ENCODE data around the gene SRGAP1. TPM values are rescaled to one million over a fixed set of nuclear protein-coding genes. Genes with fewer than 3 reads are reported as not detected.

Gene SRGAP1
- polyA plus RNA-seq, 1 donor (not counting 4 experiments of a cell fraction or from before 2014, with no cell fraction given): 4.5 TPM

DNA sequence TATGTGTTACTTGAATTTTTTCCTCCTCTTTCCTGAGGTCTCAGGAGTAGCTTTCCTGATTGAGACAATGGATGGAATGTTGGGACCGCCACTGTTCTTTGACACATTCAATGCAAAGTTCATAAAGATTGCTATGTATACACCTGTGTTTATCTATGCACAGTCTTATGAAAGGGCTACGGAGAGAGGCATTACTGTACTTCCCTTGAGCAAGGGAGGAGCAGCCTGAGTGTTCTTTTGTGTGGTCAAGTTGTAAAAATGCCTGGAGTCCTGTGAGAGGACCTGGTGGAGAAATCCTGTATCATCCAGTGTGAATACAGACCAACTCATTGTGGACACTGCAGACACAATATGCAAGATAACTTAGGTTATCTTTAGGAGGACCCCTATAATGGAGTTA lies 1.2 kb downstream of the SRGAP1 start:
- no peak for DNase-seq (ENCODE audit: low read depth, low spot score)

DNA sequence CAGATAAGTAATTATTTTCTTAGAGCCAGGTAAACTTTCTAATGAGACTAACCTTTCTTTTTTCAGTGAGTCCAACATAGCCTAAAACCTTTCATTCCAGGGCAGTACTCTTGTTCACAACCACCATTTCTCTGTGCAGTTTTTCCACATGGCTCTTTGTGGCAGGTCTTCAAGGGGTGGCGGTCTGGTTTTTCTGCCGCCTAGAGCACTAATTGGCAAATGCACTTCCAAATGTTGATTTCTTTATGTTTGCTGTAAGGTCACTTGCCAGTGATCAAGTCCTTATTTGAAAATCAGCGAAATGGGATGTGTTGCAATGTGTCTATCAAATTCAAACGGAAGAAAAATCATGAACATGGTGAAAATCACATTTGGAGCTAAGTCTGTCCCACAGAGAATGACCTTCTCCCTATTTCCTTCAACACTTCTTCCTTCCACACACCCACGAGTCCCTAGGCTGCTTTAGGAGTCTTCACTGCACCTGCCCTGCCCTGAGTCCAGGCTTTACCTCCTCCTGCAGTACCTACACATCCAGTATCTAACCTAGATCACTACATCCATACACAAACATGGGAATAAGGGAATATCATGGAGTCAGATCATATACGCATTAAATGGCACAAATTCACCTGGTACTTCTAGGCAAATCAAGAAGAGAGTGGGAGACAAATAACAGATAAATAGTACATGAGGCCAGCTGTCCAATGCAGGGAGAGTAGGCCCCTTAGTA lies 1.9 kb downstream of the SRGAP1 start:
- peaks cover 3% of the 10 kb centered on the region for H4K20me1 ChIP-seq (ENCODE audit: control insufficient read depth, extremely low read depth, insufficient read depth, low read length)
- peaks cover 4% of the 10 kb centered on the region for H3K9me1 ChIP-seq (ENCODE audit: control insufficient read depth, extremely low read depth, insufficient read depth, low read length)
- FAIRE-seq (no peak), DNase-seq (ENCODE audit: low read depth, low spot score) (no peak)
- H3K4me1 ChIP-seq (ENCODE audit: control insufficient read depth, extremely low read depth, insufficient read depth, low read length): peaks cover 26% of the 10 kb centered on the region
- no peaks in the 10 kb centered on the region for H3K27me3 ChIP-seq (ENCODE audit: control insufficient read depth, extremely low read depth, insufficient read depth, low read length)
- H3K4me2 ChIP-seq (ENCODE audit: control insufficient read depth, extremely low read depth, insufficient read depth, low read depth, low read length): peak overlapping the region; percentile 88
- peak overlapping the region; percentile 85 for H3K27ac ChIP-seq (ENCODE audit: control insufficient read depth, insufficient read depth, low read length)
- no peak overlapping the region for H2AFZ ChIP-seq (ENCODE audit: control insufficient read depth, low read length)
- TF ChIP-seq EZH2 (IDR thresholded peaks at IDR 0.05; ENCODE audit: low read length): no peak
- TF ChIP-seq, protein P1, sequence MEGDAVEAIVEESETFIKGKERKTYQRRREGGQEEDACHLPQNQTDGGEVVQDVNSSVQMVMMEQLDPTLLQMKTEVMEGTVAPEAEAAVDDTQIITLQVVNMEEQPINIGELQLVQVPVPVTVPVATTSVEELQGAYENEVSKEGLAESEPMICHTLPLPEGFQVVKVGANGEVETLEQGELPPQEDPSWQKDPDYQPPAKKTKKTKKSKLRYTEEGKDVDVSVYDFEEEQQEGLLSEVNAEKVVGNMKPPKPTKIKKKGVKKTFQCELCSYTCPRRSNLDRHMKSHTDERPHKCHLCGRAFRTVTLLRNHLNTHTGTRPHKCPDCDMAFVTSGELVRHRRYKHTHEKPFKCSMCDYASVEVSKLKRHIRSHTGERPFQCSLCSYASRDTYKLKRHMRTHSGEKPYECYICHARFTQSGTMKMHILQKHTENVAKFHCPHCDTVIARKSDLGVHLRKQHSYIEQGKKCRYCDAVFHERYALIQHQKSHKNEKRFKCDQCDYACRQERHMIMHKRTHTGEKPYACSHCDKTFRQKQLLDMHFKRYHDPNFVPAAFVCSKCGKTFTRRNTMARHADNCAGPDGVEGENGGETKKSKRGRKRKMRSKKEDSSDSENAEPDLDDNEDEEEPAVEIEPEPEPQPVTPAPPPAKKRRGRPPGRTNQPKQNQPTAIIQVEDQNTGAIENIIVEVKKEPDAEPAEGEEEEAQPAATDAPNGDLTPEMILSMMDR (optimal IDR thresholded peaks at IDR 0.05 in 1 of 3, IDR thresholded peaks at IDR 0.05 in 1 of 3, conservative IDR thresholded peaks at IDR 0.05 in 1 of 3; ENCODE audit: extremely low read depth in 1 of 3, insufficient read depth in 2 of 3, low read length in 3 of 3): no peak
- dilution Hi-C loops (cut with MboI; ENCODE audit: extremely low pct_ligation_motif_present, low sequenced_read_pairs): loop anchor here (25.0 kb wide), 1 partner anchor 416 kb away; no protein-coding TSS in a partner anchor
- H3K79me2 ChIP-seq (ENCODE audit: control insufficient read depth, insufficient read depth, low read length): peaks cover 66% of the 10 kb centered on the region
- peaks cover 0 to 14% of the 10 kb centered on the region in 2 experiments for H3K36me3 ChIP-seq (ENCODE audit: control insufficient read depth in 2 of 2, extremely low read depth in 1 of 2, insufficient read depth in 2 of 2, low read length in 2 of 2)
- H3K4me3 ChIP-seq (ENCODE audit: control insufficient read depth in 2 of 3, extremely low read depth in 1 of 3, insufficient read depth in 2 of 3, low read depth in 1 of 3, low read length in 3 of 3): peak overlapping the region; percentile 97 to 100 (median 100)
- H3K9ac ChIP-seq (ENCODE audit: control insufficient read depth, extremely low read depth, insufficient read depth, low read length): peak overlapping the region; percentile 93
- no peaks in the 10 kb centered on the region for H3K9me3 ChIP-seq (ENCODE audit: control insufficient read depth, low read depth, low read length)

More for the DNA sequence above, 1.2 kb downstream of the SRGAP1 start:
- dilution Hi-C loops (cut with MboI; ENCODE audit: extremely low pct_ligation_motif_present, low sequenced_read_pairs): loop anchor here (25.0 kb wide), 1 partner anchor 417 kb away; no protein-coding TSS in a partner anchor
- no peaks in the 10 kb centered on the region for H3K27me3 ChIP-seq (ENCODE audit: control insufficient read depth, extremely low read depth, insufficient read depth, low read length)
- peaks cover 0 to 14% of the 10 kb centered on the region in 2 experiments for H3K36me3 ChIP-seq (ENCODE audit: control insufficient read depth in 2 of 2, extremely low read depth in 1 of 2, insufficient read depth in 2 of 2, low read length in 2 of 2)
- peaks cover 60% of the 10 kb centered on the region for H3K79me2 ChIP-seq (ENCODE audit: control insufficient read depth, insufficient read depth, low read length)
- H3K9me3 ChIP-seq (ENCODE audit: control insufficient read depth, low read depth, low read length): no peaks in the 10 kb centered on the region
- no peak for TF ChIP-seq EZH2 (IDR thresholded peaks at IDR 0.05; ENCODE audit: low read length)
- TF ChIP-seq, protein P1 (optimal IDR thresholded peaks at IDR 0.05 in 1 of 3, IDR thresholded peaks at IDR 0.05 in 1 of 3, conservative IDR thresholded peaks at IDR 0.05 in 1 of 3; ENCODE audit: extremely low read depth in 1 of 3, insufficient read depth in 2 of 3, low read length in 3 of 3): no peak
- H3K9me1 ChIP-seq (ENCODE audit: control insufficient read depth, extremely low read depth, insufficient read depth, low read length): peaks cover 4% of the 10 kb centered on the region
- H3K9ac ChIP-seq (ENCODE audit: control insufficient read depth, extremely low read depth, insufficient read depth, low read length): peak overlapping the region; percentile 93
- H3K27ac ChIP-seq (ENCODE audit: control insufficient read depth, insufficient read depth, low read length): peak overlapping the region; percentile 85
- no peak overlapping the region for H2AFZ ChIP-seq (ENCODE audit: control insufficient read depth, low read length)
- H3K4me1 ChIP-seq (ENCODE audit: control insufficient read depth, extremely low read depth, insufficient read depth, low read length): peaks cover 26% of the 10 kb centered on the region
- peak; percentile 87 for FAIRE-seq
- H3K4me3 ChIP-seq (ENCODE audit: control insufficient read depth in 2 of 3, extremely low read depth in 1 of 3, insufficient read depth in 2 of 3, low read depth in 1 of 3, low read length in 3 of 3): peak overlapping the region; percentile 97 to 100 (median 100)
- H4K20me1 ChIP-seq (ENCODE audit: control insufficient read depth, extremely low read depth, insufficient read depth, low read length): peaks cover 3% of the 10 kb centered on the region
- peak overlapping the region; percentile 88 for H3K4me2 ChIP-seq (ENCODE audit: control insufficient read depth, extremely low read depth, insufficient read depth, low read depth, low read length)
